Activated T-helper 1 cell treated with anti-CD3 and anti-CD28 coated beads, Interleukin-2, amount 50 U/mL, for 16 hours (primary cell): ENCODE measurements around the gene BRWD1.

ENCODE experiments used
- DNase-seq, 2 donors: peaks; one replicate each; pipeline ENCODE4 v3.0.0-alpha.2; 2020; ENCODE audit warnings: low read depth in 1 of 2, low spot score in 1 of 2

The BRWD1 gene

DNA sequence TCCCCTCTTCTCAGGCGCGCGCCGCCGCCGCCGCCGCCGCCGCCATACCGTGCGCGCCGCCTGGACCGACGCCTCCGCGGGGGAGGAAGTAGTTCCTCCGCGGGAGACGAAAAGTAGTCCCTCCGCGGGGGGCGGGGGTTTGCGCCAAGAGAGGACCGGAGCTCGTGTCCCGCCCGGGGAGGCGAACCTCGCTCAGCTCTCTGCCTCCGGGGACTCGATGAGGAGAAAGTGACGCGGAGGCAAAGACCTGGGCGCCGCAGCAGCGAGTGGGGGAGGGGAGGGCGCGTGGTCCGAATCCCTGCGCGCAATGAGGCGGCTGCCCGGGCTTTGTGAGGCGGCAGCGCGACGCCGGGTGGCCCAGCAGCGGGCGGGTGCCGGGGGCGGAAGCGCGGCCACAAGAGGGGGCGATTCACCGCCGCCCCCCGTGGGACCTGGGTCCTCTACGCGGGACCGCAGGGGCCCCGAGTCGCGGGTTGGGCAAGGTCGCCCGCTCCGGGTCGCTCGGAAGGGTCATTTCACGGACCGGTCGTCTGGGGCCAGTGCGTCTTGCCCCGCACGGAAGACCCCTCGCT is at the start of gene BRWD1:
BRWD1 (minus strand) TSS at position 62 of the 572 bp plus-strand sequence. CDS start 141 bp downstream, outside the sequence.
- DNase-seq, result peak; percentile 65 to 68

DNA sequence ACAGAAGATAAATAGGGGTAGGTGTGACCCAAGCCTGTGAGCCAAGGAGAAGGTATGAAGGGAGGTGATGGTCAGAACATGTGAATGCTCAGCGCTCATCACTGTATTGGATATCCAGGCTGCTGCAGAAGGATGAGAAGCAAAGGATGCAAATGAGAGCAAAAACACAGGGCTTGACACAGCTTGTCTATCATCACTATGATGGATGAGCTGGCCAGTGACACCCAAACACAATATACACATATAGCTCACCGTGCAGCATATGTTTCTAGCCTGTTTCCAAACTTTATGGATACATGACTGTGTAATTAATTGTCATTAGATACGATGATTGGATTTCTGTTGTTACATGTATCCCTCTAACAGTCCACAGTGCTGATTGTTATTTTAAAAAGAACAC is 49.3 kb upstream of the BRWD1 start:
- DNase-seq, result no peak

GRCh38 chr21:39359382-39359781 is 46.0 kb upstream of the BRWD1 start:
- no peak for DNase-seq

- no peak for DNase-seq
Observed at GRCh38 chr21:39353295-39353694, 39.9 kb upstream of the BRWD1 start.

GRCh38 chr21:39350094-39351005 is 36.9 kb upstream of the BRWD1 start:
- DNase-seq, result no peak

- DNase-seq, result peak; percentile 92 to 95
Observed at GRCh38 chr21:39349211-39350093, 36.0 kb upstream of the BRWD1 start.

DNA sequence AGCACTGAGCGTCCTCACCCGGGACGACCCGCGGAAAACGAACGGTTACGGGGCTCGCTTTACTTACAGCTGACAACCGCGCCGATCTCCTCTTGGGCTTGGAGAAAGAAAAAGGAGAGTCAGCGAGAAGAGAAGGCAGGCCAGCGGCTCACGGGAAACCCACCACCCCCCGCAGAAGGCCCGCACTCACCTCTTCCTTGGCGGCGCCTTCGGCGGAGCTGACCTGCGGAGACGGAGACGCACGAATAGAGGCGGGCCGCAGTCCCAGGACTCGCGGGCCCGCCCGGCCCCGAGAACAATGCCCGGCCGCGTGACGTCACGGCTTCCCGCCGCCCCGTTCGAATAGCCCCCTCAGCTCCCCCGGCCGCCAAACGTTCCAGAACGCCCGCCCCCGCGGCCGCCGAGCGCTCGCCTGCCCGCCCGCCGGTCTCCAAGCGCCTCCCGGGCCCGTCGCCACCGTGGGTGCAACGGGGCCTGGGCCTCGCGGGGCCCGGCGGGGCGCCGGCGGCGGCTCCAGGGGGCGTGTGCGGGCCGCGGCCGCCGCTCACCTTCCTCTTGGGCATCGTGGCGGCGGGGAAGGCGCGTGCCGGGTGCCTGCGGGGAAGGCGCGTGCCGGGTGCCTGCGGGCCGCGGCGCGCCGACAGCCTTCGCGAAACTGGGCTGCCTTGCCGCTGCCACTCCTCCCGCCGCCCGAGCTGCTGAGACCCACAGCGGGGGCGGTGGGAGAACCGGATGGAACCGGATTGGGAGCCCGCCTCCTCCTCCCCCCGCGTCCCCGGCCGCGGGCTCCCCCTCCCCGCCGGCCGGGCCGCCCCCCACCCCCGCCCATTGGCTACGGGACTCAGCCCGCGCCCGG is 35.2 kb upstream of the BRWD1 start, which contains the start of gene HMGN1:
HMGN1 (minus strand) TSS at position 734 of the 856 bp plus-strand sequence; CDS start at position 563, 171 bp downstream.
- DNase-seq, result peak; percentile 73 to 86

DNA sequence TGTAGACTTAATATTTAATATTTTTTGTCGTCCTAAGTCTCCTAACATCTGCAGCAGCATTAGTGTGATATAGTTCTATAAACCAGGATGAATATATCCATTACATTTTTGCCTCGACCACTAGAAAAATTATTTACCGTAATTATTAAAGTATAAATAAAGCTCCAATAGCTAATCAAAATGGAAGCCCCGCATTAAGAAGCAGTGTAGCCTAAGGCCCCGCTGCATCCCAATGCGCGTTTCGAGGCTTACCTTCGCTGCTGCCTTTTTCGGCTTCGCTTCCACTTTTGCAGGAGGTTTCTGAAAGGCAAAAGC is 34.6 kb upstream of the BRWD1 start:
- DNase-seq, result no peak

- no peak for DNase-seq
Observed at GRCh38 chr21:39347537-39347936, 34.1 kb upstream of the BRWD1 start.

GRCh38 chr21:39346671-39347331 is 33.4 kb upstream of the BRWD1 start:
- DNase-seq, result no peak

DNA sequence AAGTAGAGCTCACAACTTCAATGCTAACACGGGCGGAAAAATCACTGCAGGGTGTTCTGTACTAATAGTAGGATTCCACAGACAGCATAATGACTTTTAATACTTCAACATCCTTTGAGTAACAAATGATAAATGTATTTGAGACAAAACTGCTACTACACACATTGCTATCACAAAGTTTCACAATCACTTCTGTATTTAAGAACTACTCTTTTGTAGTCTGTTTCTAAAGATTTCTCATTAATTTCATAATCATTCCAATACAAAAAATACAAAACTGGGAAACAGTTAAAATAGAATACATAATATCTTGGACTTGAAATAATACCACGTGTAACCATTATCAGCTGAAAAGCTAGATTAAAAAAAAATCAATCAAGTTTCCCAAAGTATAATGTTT is 32.8 kb upstream of the BRWD1 start:
- DNase-seq, result no peak

DNA sequence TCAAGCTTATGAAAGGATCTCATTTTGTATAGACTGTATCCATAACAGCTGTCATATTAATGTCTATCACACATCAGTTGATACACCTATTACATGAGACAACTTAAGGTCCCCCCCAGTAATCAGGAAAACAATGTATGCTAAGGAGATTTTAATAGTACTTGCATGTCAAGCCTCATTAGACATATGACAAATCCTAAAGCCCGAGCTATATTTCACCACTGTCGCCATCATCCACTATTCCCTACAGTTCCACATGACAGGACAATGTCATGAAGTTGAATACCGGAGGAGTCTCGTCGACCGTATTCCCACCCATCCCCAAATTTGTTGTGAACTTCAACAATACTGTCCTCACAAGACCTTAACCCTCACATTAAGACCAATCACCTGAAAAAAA is 32.0 kb upstream of the BRWD1 start:
- DNase-seq, result no peak

GRCh38 chr21:39344848-39345247 is 31.4 kb upstream of the BRWD1 start:
- no peak for DNase-seq

GRCh38 chr21:39341249-39341923 is 28.0 kb upstream of the BRWD1 start:
- no peak for DNase-seq

DNA sequence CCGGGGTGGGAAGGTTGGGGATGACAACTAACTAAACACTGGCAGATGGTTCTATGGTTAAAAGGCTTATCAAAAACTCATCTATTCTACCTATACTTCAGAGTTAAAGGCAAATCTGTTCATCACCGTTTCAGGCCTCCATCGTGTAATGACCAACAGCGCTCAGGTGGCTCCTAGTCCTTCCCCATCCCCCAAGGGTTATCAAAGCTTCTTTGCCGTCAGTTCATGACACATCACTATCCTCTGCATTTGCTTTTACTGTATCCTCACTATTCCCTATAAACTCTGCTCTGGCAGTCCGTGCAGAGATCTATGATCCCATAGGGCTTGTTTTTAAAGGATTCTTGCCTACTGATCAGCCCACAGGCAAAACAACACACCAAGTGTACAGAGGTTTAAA is 27.3 kb upstream of the BRWD1 start:
- no peak for DNase-seq

DNA sequence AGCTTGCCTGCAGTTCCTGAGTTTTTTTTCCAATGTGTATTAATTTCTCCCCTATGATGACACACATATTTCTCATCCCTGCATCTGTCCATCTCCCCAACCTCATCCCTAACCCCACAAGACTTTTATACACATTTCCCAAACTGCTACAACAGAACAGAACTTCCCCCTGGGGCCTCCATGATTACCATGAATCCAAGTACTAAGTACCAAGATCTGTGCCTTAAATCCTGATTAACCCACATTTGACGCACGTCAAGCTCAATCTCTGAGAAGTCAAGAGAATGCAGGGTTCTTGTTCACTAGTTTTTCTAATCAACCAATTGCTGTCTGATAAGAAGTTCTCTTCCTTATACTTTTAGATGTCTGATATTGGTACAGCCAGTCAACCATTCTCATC is 25.8 kb upstream of the BRWD1 start:
- DNase-seq, result no peak

- DNase-seq, result no peak
Observed at GRCh38 chr21:39336457-39337008, 23.1 kb upstream of the BRWD1 start.

GRCh38 chr21:39334611-39335010 is 21.2 kb upstream of the BRWD1 start:
- no peak for DNase-seq

- DNase-seq, result no peak
Observed at GRCh38 chr21:39332175-39332574, 18.7 kb upstream of the BRWD1 start.
